Measurements from ENCODE around the gene SLC39A13. TPM values are rescaled to one million over a fixed set of nuclear protein-coding genes. Genes with fewer than 3 reads are reported as not detected.
A peak's percentile ranks its signal among the peaks of the same experiment; 100 is the strongest.

Gene SLC39A13
- total and polyA plus RNA-seq, 9 donors = 36.2 to 46.5 (median 40.8) TPM

DNA sequence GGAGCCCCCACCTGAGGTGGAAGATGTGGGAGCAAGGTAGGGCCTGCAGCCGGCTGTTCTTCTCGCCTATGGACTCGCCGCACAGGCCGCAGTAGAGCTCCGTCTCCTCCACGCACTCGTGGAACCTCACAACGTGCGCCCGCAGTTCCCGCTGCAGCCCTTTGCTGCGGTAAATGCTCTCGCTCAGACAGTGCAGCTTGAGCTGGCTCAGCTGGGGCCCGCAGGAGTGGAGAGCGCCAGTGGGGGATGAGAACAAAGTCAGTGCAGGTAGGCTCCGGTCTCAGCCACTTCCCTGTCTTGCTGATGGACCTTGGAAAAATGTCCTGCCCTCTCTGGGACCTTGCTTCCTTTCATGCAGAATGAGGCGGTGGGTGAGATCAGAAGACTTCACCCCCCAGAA is 30.3 kb downstream of the SLC39A13 start:
- H3K27ac ChIP-seq (ENCODE audit: low read length) = no peak overlapping the region
- DNase-seq = no peak
- H3K27me3 ChIP-seq (ENCODE audit: control insufficient read depth, insufficient read depth, low read length) = no peaks in the 10 kb centered on the region
- peaks cover 18% of the 10 kb centered on the region for H3K4me1 ChIP-seq (ENCODE audit: control insufficient read depth, insufficient read depth, low read length)
- no peak overlapping the region for H3K4me3 ChIP-seq (ENCODE audit: low read length)
- WGBS (ENCODE audit: insufficient coverage) = 89% methylated on average over 16 of the region's 18 CpGs
- peaks cover 23% of the 10 kb centered on the region for H3K36me3 ChIP-seq (ENCODE audit: control insufficient read depth, insufficient read depth, low read length)
- peaks cover 2% of the 10 kb centered on the region for H3K9me3 ChIP-seq (replicated peaks; ENCODE audit: control insufficient read depth, low read depth, low read length)

DNA sequence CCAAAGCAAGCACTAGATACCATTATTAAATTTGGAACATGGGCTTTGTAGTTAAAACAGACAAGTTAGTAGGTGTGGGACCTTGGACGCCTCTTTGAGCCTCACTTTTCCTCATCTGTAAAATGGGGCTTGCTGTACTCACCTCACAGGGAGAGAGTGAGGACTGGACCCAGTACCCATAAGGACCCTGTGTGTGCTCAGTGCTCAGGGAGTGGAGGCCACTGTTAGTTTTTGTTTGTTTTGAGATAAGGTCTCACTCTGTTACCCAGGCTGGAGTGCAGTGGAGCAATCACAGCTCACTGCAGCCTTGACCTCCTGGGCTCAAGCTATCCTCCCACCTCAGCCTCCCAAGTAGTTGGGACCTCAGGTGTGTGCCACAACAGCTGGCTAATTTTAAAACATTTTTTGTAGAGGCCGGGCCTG is 31.7 kb downstream of the SLC39A13 start:
- H3K9me3 ChIP-seq (replicated peaks; ENCODE audit: control insufficient read depth, low read depth, low read length) = peaks cover 2% of the 10 kb centered on the region
- no peak overlapping the region for H3K27ac ChIP-seq (ENCODE audit: low read length)
- DNase-seq = no peak
- 89% methylated on average over 1 of the region's 2 CpGs for WGBS (ENCODE audit: insufficient coverage)
- peaks cover 15% of the 10 kb centered on the region for H3K4me1 ChIP-seq (ENCODE audit: control insufficient read depth, insufficient read depth, low read length)
- H3K27me3 ChIP-seq (ENCODE audit: control insufficient read depth, insufficient read depth, low read length) = no peaks in the 10 kb centered on the region
- H3K36me3 ChIP-seq (ENCODE audit: control insufficient read depth, insufficient read depth, low read length) = peaks cover 26% of the 10 kb centered on the region
- H3K4me3 ChIP-seq (ENCODE audit: low read length) = no peak overlapping the region

DNA sequence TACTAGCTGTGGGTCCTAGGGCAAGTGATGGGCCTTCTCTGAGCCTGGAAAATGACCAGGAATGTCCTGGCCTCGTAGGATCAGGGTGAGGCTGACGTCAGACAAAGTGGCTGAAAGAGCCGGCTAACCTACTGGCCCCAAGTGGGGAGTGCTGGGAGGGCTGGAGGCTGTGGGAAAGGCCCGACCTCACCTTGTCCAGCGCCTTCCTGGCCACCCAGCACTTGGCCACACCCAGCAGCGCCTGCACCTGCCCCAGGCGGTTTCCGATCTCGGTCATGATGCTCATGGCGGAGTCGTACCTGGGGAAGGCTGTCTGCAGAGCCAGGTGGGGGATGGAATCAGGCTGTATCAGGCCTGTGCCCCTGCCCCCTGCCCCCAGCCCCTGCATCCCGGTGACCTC is 33.0 kb downstream of the SLC39A13 start:
- no peaks in the 10 kb centered on the region for H3K27me3 ChIP-seq (ENCODE audit: control insufficient read depth, insufficient read depth, low read length)
- H3K4me3 ChIP-seq (ENCODE audit: low read length) = no peak overlapping the region
- no peak for DNase-seq
- 69% methylated on average over 10 of the region's 12 CpGs for WGBS (ENCODE audit: insufficient coverage)
- peaks cover 26% of the 10 kb centered on the region for H3K36me3 ChIP-seq (ENCODE audit: control insufficient read depth, insufficient read depth, low read length)
- H3K27ac ChIP-seq (ENCODE audit: low read length) = no peak overlapping the region
- peaks cover 15% of the 10 kb centered on the region for H3K4me1 ChIP-seq (ENCODE audit: control insufficient read depth, insufficient read depth, low read length)
- peaks cover 2% of the 10 kb centered on the region for H3K9me3 ChIP-seq (replicated peaks; ENCODE audit: control insufficient read depth, low read depth, low read length)

DNA sequence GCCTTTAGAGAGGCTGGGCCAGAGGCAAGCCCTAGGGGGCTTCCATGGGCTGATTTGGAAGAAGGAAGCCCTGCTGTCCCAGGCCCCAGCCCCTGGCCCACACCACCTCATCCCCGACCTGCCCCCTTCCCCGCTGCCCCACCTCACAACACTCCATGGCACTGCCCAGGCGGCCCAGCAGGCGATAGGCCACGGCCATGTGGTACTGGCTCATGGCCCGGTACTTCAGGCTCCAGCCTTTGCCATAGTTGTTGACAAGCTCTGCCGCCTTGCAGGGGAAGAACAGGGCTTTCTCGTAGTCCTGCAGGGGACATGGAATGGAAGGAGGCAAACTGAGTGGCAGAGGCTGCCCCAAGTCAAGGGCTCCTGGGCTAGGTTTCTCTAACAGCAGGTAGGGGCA is 34.1 kb downstream of the SLC39A13 start:
- DNase-seq = no peak
- Histone ChIP-seq H3K27ac (ENCODE audit: low read length) (no peak overlapping the region), H3K27me3 (ENCODE audit: control insufficient read depth, insufficient read depth, low read length) (no peaks in the 10 kb centered on the region), H3K4me3 (ENCODE audit: low read length) (no peak overlapping the region), H3K4me1 (ENCODE audit: control insufficient read depth, insufficient read depth, low read length) (peaks cover 20% of the 10 kb centered on the region), H3K36me3 (ENCODE audit: control insufficient read depth, insufficient read depth, low read length) (peaks cover 34% of the 10 kb centered on the region), H3K9me3 (replicated peaks; ENCODE audit: control insufficient read depth, low read depth, low read length) (no peaks in the 10 kb centered on the region)
- WGBS (ENCODE audit: insufficient coverage) = 80% methylated on average over 8 of the region's 8 CpGs

DNA sequence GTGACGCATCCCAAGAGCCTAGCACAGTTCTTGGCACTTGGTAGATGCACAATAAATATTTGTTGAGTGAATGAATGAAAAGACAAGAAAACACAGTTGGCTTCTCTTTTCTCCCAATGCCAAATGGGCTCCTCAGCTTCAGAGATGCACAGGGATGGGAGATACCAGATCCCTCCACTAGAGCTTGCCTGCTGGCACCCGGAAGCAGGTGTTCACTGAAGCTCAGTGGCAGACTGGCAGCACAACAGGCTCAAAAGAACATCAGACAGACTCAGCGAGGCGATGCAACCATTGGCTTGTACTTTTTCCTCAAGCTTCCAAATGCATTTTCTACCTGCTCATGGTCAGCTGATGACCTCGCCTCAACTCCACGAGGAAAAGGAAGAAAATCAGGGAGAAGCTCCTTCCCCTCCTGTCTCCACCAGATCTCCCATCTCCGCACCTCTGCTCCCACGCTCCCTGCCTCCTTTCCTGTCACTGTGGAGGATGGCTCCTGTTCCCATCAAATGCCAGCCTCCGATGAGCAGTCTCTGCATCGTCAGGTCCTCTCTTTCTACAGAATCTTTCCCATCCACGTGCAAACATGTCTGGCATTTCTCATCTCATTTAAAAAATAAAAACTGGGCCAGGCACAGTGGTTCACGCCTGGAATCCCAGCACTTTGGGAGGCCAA is 34.8 kb downstream of the SLC39A13 start:
- 94% methylated on average over 9 of the region's 12 CpGs for WGBS (ENCODE audit: insufficient coverage)
- H3K9me3 ChIP-seq (replicated peaks; ENCODE audit: control insufficient read depth, low read depth, low read length) = no peaks in the 10 kb centered on the region
- DNase-seq = no peak
- H3K27ac ChIP-seq (ENCODE audit: low read length) = no peak overlapping the region
- no peaks in the 10 kb centered on the region for H3K27me3 ChIP-seq (ENCODE audit: control insufficient read depth, insufficient read depth, low read length)
- H3K4me1 ChIP-seq (ENCODE audit: control insufficient read depth, insufficient read depth, low read length) = peaks cover 18% of the 10 kb centered on the region
- H3K4me3 ChIP-seq (ENCODE audit: low read length) = no peak overlapping the region
- peaks cover 35% of the 10 kb centered on the region for H3K36me3 ChIP-seq (ENCODE audit: control insufficient read depth, insufficient read depth, low read length)

DNA sequence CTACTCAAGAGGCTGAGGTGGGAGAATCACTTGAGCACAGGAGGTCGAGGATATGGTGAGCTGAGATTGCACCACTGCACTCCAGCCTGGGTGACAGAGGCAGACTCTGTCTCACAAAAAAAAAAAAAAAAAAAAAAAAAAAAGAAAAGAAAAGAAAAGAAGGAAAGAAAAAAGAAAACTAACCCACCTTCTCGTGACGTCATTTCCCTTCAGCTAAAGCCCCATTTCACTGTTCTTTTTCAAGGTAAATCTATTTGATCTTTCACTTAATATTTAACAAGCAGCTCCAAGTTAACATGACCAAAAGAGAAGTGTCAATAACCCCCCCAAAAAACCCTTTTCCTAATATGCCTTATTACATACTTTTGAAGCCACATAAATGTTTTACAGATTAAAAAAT is 35.4 kb downstream of the SLC39A13 start:
- Histone ChIP-seq H3K36me3 (ENCODE audit: control insufficient read depth, insufficient read depth, low read length) (peaks cover 35% of the 10 kb centered on the region), H3K4me1 (ENCODE audit: control insufficient read depth, insufficient read depth, low read length) (peaks cover 18% of the 10 kb centered on the region), H3K4me3 (ENCODE audit: low read length) (no peak overlapping the region), H3K9me3 (replicated peaks; ENCODE audit: control insufficient read depth, low read depth, low read length) (no peaks in the 10 kb centered on the region), H3K27ac (ENCODE audit: low read length) (no peak overlapping the region), H3K27me3 (ENCODE audit: control insufficient read depth, insufficient read depth, low read length) (no peaks in the 10 kb centered on the region)
- DNase-seq = no peak
- WGBS (ENCODE audit: insufficient coverage) = no CpG with 5 or more reads among the region's 3 CpGs

DNA sequence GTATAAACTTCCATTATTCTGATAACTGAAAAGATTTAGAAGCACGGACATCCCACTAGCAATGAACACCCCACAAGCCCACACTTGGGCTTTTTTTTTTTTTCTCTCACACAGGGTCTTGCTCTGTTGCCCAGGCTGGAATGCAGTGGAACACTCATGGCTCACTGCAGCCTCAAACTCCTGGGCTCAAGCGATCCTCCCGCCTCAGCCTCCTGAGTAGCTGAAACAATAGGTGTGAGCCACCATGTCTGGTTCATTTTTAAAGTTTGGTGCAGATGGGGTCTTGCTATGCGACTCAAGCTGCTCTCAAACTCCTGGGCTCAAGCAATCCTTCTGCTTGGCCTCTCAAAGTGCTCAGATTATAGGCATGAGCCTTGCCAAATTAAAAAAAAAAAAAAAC is 37.5 kb downstream of the SLC39A13 start:
- Histone ChIP-seq H3K27ac (ENCODE audit: low read length) (no peak overlapping the region), H3K4me3 (ENCODE audit: low read length) (no peak overlapping the region), H3K36me3 (ENCODE audit: control insufficient read depth, insufficient read depth, low read length) (peaks cover 32% of the 10 kb centered on the region), H3K27me3 (ENCODE audit: control insufficient read depth, insufficient read depth, low read length) (no peaks in the 10 kb centered on the region), H3K9me3 (replicated peaks; ENCODE audit: control insufficient read depth, low read depth, low read length) (no peaks in the 10 kb centered on the region), H3K4me1 (ENCODE audit: control insufficient read depth, insufficient read depth, low read length) (peaks cover 25% of the 10 kb centered on the region)
- 86% methylated on average over 1 of the region's 4 CpGs for WGBS (ENCODE audit: insufficient coverage)
- DNase-seq = no peak

DNA sequence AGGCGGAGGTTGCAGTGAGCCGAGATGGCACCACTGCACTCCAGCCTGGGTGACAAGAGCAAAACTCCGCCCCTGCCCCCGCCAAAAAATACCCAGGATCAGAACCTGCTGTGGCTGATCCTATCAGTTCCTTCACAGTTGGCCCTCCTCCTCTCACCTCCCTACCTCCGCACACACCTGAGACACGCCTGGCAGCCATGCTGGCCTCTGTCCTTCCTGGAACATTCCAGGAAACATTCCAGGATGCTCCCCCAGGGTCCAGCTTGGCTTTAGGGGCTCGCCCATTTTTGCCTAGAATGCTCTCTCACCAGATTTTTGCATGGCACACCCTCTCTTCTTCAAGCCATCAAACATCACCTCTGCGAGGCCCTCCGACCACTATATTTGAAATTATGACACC is 38.4 kb downstream of the SLC39A13 start:
- H3K36me3 ChIP-seq (ENCODE audit: control insufficient read depth, insufficient read depth, low read length) = peaks cover 24% of the 10 kb centered on the region
- no peak overlapping the region for H3K27ac ChIP-seq (ENCODE audit: low read length)
- WGBS (ENCODE audit: insufficient coverage) = 84% methylated on average over 7 of the region's 9 CpGs
- no peak overlapping the region for H3K4me3 ChIP-seq (ENCODE audit: low read length)
- DNase-seq = no peak
- peaks cover 25% of the 10 kb centered on the region for H3K4me1 ChIP-seq (ENCODE audit: control insufficient read depth, insufficient read depth, low read length)
- no peaks in the 10 kb centered on the region for H3K27me3 ChIP-seq (ENCODE audit: control insufficient read depth, insufficient read depth, low read length)
- H3K9me3 ChIP-seq (replicated peaks; ENCODE audit: control insufficient read depth, low read depth, low read length) = no peaks in the 10 kb centered on the region

DNA sequence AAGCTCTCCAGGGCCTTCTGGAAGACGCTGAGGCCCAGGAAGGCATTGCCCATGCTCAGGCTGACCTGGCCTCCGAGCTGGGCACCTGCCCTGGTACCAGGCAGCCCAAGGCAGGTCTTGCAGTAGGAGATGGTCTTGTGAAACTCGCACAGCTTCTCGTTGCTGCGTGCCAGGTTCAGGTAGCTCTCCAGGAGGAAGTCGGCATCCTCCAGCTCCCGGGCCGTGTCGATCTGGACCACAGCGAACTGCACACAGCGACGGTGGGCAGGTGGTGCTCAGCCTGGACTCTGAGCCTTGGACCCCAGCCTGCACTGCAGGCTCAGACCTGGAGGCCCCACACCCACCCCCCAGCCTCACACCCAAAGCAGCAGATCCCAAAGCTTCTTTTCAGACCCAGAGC is 39.5 kb downstream of the SLC39A13 start:
- Histone ChIP-seq H3K9me3 (replicated peaks; ENCODE audit: control insufficient read depth, low read depth, low read length) (no peaks in the 10 kb centered on the region), H3K27ac (ENCODE audit: low read length) (peak overlapping the region; percentile 37), H3K4me3 (ENCODE audit: low read length) (peak overlapping the region; percentile 61), H3K27me3 (ENCODE audit: control insufficient read depth, insufficient read depth, low read length) (no peaks in the 10 kb centered on the region), H3K36me3 (ENCODE audit: control insufficient read depth, insufficient read depth, low read length) (peaks cover 14% of the 10 kb centered on the region), H3K4me1 (ENCODE audit: control insufficient read depth, insufficient read depth, low read length) (peaks cover 23% of the 10 kb centered on the region)
- WGBS (ENCODE audit: insufficient coverage) = 63% methylated on average over 12 of the region's 12 CpGs
- no peak for DNase-seq

DNA sequence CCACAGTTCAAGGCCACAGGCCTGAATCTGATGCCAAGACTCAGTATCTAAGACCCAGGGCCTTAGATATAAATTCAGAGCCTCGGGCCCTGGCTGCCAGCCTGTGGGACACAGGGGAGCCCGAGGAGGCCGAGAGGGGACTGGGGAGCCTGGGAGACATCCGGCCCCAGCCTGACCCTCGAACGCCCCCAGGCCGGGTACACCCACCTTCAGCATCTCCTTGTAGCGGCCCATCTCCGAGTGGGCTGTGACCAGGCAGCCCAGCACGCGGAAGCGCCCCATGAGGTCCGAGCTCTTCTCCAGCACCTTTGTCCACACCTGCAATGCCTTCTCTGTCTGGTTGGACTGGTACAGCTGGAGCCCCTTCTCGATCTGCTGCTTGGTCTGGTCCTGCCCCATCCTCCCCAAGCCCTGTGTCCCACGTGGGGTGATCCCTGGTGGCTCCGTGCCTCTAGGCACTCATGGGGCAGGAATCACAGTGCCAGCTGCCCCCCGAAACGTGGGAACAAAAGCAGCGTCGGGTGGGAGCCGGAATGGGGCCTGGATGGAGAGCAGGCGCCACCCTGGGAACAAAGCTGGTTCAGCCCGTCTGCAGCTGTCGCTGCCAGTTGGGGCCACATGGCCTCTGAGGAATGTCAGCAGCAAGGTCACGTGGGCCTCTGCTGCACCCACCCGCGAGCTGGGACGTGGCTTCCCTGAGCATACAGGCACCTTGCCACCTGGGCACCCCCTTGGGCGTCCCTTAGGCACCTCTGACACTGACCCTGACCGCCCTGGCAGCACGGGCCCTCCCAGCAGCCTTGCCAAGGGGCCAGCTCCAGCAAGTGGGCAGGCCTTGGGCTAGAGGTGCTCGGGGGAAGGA is 40.4 kb downstream of the SLC39A13 start, which contains the start of gene RAPSN:
TSS of gene RAPSN (minus strand) at position 571 of the 862 bp plus-strand sequence. CDS start at position 399, 172 bp downstream.
- Histone ChIP-seq H3K27me3 (ENCODE audit: control insufficient read depth, insufficient read depth, low read length) (no peaks in the 10 kb centered on the region), H3K36me3 (ENCODE audit: control insufficient read depth, insufficient read depth, low read length) (peaks cover 13% of the 10 kb centered on the region), H3K4me1 (ENCODE audit: control insufficient read depth, insufficient read depth, low read length) (peaks cover 19% of the 10 kb centered on the region), H3K4me3 (ENCODE audit: low read length) (peak within 1 kb of the TSS; percentile 61), H3K27ac (ENCODE audit: low read length) (peak within 1 kb of the TSS; percentile 62), H3K9me3 (replicated peaks; ENCODE audit: control insufficient read depth, low read depth, low read length) (no peaks in the 10 kb centered on the region)
- 75% methylated on average over 32 of the region's 32 CpGs for WGBS (ENCODE audit: insufficient coverage)
- peak; percentile 83 for DNase-seq
